HG02678 (cell line): Measurements from ENCODE around the gene USP3.
A peak's percentile ranks its signal among the peaks of the same experiment; 100 is the strongest.
"Not testable (repeated sequence)": the region's sequence is repeated elsewhere in the genome, so short reads cannot be mapped to it uniquely, and the experiment has no call there.

ENCODE experiments used
- ATAC-seq: cut with Tn5 transposase; IDR thresholded peaks from one replicate; pipeline ENCODE4 v1.9.1; 2021; ENCODE audit warnings: mild to moderate bottlenecking, moderate library complexity; ENCODE audit not compliant: unreplicated experiment

The USP3 gene

DNA sequence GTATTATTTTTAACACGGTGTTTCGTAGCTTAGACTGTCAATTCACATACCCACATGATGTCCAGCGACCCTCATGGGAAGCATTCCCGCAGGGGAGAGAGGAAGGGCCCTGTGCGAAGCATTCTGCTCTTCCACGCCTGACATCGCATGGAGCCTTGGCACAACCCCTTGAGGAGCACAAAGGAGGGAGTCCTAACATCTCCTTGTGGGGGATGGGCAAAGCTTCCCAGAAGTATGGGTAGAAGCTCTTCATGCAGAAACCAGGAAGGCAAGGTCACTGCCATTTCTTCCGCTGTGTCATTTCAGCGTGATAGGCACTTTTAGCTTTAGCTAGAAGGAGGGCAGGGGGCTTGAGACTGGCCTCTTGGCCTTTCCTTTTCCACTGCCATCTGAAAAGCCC, 28.7 kb upstream of the USP3 start:
- no peak for ATAC-seq

DNA sequence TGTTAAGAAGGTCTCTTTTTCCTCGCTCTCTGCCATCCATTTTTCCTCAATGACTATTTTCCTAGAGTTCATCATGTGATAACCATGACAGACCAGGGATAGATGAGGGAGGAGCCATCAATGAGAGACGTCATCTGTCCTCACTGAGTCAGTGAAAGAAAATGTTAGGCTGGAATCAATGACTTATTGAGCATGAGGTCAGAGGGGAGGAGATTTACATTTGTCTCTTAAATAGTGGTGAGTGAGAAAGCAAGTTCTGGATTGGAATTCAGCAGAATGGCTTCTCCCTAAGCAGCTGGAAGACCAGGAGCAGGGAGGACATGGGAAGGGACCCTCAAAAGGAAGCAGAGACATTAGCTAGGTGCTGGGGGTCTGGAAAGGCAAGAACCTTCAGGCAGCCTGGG, 28.2 kb upstream of the USP3 start:
- ATAC-seq: no peak

DNA sequence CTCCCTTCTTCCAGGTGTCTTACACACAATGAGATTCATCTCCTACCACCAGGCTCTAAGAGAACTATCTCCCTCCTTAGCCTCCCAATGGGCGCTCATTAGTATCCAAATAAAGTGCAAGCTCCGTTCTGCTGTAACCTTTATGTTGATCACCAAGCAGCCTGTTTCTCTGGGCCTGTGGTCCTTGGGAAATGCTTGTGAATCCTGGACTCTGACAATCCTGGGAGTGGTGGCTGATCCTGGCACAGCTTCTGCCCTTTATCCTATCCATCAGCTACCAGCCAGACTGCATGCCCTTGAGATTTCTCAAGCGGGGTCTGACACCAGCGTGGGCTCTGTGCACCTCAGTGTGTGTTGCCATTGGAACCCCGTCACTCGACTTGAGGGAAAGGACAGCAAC, 26.1 kb upstream of the USP3 start:
- no peak for ATAC-seq

DNA sequence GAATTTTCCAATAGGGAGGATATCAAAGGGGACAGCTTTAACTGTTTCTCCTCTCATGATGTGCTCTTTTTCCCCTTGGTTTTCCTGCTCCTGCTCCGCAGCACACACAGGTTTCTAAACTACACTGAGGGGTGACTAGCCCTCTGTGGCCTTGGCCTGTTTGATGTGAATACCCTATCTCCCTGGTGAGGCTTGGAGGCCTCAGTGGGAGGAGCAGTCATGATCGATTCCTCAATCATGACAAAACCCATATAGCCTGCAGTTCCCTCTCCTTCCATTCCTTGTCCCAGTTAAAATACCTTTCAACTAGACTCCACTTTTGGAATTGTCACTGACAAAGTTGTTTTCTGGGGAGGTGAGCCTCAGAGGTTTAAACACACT, 24.0 kb upstream of the USP3 start:
- ATAC-seq: no peak

DNA sequence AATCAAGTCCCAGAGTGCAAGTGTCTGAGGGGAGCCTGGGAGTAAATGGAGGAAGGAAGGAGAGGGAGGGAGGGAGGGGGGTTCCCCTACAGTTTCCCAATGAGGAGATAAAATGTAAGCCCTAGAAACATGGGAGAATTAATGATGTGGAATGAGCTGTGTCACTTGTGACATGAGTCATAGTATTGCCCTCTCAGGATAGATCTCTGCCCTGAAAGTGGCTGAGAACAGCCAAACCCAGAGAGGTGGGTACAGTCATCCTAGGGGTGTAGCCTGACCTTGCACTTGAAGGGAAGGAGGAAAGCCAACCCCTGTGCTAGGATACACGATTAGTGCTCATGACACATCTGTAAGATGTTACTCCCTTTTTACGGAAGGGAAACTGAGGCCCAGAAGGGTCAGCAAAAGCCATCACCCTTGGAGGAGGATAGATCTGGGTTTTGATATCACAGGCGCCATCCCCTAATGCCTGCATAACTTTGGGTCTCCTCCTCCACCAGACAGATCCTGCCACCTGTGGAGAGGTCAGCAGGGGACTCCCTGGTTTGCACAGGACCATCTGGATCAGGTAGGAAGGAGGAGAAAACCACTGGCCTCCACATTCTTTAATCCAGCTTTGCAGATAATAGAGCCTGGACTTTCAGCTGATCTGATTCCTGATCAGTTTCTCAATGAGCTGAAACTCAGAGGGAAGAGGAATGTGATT, 23.1 kb upstream of the USP3 start:
- no peak for ATAC-seq

DNA sequence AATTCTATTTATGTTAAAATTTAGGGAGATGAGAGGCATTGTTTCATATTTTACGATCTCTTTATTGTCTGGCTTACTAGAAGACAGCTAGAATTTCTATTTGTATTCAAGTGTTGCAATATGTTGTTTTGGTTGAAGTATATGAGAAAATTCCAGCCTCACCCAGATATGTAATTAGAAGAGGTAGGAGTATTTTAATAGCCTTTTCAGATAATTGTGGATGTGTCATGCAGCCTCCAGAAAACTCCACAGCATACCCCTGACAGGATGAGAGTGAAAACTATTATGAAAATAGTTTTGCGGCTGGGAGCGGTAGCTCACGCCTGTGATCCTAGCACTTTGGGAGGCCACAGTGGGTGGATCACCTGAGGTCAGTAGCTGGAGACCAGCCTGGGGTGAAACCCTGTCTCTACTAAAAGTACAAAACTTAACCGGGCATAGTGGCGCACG, 21.5 kb upstream of the USP3 start:
- no peak for ATAC-seq

DNA sequence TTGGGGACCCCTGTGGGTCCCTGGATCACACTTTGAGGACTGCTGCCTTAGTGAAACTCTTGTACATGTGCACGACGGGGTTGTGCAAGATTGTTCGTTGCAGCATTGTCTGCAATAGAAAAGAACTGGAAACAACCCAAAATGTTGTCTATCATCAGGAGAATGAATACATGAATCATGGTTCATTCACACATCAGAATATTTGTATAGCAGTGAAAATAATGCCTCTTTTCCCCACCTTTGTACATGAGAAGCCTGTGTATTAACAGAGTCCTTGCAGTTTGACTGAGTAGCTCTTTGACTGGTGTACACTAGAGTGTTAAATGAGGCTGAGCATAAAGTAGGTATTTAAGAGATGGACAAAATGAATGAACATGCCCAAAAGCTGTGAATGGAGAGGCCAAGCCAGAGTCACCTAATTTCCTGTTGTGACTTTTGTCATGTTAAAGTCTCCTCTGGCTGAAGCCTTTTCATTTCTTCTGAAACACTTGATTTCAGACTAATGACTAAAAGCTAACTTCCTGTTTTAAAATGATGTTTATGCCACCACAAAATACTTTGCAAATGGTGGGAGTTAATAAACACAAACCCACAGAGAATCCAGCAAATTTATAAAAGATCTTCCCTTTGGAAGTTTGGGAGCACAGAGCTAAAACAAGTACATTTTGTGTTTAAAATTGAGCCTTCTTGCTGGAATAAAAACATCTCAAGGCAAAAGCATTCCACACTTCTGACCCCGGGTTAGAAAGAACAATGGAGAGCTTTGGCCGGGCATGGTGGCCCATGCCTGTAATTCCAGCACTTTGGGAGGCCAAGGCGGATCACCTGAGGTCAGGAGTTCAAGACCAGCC, 20.6 kb upstream of the USP3 start:
- no peak for ATAC-seq

DNA sequence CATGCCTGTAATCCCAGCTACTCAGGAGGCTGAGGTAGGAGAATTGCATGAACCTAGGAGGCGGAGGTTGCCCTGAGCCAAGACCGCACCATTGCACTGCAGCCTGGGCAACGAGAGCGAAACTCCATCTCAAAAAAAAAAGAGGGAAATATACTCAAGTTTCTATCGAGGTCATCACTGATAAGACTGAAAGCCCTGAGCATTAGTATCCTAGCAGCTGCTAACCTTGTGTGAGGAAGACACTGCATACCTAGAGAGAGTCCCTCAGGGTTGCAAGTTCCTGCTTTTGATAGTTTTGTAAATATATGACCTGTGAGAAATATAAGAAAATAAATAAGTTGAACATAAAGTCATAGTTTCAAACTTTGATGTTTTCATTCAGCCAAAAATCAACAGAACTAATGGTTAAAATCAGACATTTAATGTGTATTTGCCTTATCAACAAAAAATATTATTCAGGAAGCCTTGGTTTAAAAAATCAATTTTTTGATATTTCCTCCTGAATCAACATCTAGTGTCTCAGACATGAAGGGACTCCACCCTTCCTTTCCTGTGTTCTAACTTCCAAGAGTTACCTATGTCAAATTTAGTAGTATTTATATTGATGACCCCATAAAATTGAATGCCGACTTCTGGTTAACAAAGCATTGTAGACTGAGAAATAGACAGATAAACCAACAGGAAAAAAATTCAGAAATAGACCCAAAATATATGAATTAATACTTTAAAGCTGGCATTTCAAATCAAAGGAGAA, 19.8 kb upstream of the USP3 start:
- ATAC-seq: no peak

DNA sequence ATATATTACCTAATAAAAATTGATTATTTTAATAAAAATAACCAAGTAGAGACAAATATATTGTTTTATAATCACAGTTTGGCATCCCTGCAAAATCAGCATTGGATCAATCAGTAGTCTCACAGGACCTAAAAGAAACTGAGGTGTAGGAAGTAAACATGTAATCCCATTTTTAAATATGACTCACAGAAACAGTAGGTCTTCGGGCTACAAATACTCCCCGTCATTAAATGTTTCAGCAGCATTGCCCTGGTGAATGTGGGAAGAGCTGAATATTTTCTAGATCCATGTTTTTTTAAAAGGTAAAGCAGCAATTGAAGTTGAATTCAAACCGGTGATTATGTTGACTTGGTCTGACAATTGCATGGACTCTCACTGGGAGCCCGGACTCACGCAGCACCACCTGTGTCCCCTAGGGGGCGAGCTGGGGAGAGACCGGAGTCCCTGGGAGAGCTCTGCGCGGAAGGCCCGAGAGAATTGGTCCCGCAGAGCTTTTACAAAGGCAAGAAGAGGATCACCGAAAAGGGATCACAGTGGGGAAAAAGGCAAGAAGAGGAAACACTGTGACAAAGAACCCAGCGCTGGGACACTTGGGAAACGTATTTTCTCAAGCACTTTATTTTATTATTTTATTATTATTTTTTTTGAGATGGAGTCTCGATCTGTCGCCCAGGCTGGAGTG, 17.2 kb upstream of the USP3 start:
- peak; percentile 70 for ATAC-seq

DNA sequence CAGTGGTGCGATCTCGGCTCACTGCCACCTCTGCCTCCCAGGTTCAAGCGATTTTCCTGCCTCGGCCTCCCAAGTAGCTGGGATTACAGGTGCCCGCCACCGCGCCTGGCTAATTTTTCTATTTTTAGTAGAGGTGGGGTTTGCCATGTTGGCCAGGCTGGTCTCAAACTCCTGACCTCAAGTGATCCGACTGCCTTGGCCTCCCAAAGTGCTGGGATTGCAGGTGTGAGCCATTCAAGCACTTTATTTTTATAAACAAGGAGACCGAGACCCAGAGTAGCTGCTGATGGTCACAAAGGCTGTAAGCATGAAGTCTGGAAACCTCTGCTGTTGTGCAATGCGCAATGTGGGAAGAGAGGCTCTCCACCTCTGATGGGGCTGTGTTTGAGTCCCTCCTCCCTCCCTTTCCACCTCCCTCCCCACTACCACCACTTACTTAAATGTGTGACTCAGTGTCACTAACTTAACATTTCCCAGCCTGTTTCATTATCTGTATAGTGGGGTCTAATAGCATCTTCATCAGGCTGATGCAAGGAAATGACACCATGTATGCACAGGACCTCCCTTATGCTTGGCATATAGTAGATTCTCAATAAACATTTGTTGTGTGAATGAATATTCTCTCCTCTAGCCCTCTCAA, 16.5 kb upstream of the USP3 start:
- ATAC-seq: not testable (repeated sequence)

DNA sequence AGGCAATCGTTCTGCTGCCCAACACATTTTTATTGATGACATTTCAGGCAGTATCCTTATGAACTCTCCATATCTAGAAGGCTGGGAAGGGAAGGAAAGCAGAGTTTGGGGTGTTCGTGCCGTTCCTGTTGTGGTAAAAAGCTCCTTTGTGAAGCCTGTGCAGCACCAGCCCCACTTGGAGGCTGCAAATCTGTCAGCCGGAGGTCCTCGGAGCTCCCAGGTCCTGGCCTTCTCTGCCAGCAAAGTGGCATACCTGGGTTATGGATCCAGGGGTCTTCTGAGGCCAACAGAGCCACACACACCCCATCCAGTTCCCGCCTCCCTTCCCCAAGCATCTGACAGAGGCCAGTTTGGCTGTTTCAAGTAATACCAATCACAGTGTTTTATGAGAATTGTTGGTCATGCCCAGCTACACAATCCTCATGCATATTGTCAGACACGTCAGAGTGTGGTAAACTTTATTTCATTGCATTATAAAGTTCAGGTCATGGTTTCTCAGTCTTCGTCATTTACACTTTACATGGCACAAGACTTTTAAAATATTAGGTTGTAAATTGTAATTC, 15.9 kb upstream of the USP3 start:
- ATAC-seq: no peak

DNA sequence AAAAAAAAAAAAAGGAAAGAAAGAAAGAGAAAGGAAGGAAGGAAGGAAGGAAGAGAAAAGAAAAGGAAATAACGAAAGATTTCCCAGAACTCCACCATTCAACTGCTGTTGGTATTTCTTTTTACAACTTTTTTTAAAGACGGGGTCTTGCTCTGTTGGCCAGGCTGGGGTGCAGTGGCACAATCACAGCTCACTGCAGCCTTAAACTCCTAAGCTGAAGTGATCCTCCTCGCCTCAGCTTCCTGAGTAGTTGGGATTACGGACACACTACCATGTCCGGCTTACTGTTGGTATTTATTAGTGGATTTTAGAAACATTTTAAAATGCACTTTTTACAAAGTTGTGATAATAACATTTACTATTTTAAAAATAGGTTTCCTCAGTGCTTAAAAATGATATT, 15.0 kb upstream of the USP3 start:
- no peak for ATAC-seq

DNA sequence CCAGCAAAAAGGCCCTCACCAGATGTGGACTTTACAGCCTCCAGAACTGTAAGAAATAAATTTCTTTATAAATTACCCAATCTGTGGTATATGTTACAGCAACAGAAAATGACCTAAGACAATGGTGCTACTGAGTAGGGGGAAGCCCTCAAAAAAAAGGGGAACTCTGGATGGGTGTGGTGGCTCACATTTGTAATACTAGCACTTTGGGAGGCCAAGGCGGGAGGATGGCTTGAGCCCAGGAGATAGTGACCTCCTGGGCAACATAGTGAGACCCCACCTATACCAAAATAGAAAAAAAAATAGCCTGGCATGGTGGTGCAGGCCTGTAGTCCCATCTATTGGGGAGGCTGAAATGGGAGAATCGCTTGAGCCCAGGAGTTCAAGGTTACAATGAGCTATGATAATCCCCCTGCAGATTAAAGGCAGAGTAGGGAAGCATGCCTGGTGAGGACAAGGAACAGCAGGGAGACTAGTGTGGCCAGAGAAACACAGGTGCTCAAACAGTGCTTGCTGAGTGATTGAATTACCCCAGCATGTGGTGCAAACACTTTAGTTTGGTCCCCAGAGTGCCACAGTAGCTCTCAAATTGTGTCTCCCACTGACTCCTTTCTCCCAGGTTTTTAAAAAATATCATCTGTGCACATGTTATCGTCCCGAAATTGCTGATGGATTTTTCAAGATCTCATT, 13.9 kb upstream of the USP3 start:
- ATAC-seq: no peak

DNA sequence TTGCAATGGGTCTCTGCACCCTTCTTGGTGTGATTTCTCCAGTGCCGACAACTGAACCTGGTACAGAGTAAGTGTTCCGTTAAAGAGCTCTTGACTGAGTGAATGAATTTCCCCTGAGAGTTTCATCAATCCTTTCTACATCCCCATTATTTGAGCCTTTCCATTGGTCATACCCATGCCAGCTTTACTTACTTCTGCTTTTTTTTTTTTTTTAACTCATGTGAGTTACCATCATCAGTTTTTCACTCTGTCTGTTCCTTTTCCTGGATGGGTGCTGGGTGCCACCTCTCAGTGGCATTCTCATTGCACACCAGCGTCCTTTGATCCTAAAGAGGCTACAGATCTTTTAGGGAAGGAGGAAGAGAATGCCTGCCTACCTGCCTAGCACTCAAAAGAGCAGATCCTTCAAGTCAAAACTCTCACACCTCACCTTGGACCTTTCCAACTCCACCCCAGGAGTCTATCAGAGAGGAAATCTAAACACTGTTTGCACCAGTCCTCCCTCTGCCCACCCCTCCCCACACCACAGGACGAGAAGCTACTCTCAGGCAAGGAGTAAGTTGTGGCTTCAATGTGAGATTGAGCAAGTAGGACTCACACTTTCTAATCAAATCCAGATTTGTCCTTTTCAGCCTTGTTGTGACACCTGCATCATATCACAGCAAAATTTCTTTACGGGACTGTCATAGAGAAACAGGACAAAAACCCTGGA, 13.1 kb upstream of the USP3 start:
- no peak for ATAC-seq

DNA sequence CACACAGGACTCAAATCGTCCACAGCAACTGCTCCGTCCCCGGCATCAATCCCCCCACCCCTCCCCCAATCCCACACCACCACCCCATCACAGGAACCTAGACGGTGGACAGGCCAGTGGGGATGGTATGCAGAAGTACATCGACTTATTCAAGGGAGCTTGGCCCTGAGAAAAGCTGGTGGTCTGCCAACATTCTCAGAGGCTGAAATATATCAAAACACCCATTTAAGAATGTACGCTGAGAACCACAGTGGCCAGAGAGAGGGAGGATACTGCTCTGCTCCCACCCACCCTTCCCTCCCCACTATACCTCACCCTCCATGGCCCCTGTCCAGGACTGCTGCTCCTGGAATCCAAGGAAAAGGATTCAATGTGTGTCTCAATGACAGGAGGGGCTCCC, 12.4 kb upstream of the USP3 start:
- no peak for ATAC-seq

DNA sequence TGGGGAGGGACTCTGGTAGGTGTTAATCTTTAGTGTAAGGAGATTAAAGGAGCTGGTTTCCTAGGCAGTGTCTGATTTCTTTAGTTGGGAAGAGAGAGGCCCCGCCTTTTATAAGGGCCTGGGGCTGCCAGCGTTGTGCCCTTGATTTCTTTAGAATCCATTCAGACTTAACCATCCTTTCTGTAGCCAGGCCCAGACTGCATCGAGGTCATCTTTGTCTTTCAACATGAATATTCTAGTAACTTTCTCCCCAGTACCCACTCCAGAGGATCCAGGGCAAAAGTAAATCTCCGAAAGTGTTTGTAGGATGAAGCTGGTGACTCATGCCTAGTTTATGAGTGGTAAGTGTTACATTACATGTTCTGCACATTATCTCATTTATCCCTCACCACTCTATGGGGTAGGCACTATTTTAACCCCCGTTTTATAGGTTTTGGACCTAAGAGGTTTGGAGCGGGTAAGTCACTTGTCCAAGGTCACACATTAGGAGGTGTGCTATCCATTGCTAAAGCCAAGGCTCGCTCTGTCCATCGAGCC, 11.8 kb upstream of the USP3 start:
- ATAC-seq: no peak

DNA sequence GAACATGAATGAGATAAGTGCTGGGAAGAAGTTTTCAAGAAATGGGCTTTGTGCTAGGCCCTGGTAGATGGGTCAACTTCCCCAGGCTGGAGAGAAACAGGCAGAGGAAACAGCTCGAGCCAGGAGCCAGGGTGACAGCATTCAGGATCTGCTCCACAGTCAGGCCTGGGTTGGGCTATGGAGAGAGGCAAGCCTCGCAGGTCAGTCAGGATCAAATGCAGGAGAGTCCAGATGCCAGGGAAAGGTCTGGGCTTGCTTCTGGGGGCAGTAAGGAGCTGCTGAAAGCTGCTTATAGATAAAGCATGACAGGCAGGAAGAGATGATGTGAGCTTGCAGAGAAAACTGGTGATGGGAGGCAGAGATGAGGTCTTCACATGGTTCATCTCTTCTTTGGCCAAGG, 11.0 kb upstream of the USP3 start:
- ATAC-seq: no peak

DNA sequence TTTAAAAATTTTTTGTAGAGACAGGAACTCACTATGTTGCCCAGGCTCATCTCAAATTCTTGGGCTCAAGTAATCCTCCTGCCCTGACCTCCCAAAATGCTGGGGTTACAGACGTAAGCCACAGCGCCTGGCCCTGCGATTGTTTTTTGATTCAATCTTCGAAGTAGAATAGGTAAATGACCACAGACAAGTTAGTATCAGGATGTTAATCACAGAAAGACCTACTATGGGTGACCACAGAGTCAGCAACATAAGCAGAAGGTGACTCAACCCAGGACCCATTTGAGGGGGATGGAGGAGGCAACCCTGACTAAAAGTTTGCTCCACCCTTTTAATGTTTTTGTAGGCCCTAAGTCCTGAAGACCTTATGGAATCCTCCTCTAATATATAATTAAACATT, 10.0 kb upstream of the USP3 start:
- no peak for ATAC-seq

DNA sequence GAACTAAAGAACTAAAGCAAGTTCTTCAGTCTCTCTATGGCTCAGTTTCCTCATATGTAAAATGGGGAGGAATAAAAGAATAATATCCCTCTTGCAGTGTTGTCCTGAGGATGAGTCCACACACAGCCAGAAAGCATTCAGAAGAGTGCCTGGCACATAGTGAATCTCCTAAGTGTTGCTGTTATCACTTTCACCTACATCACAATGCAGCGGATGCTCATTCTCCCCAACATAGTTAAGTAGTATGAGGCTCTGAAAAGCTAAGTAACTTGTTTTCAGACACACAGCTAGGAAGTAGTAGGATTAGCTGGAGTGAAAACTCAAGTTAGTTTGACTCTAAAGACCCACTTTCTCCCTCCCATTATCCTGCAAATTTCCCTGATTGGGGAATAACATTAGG, 9.1 kb upstream of the USP3 start:
- ATAC-seq: no peak
